Parathyroid adenoma (tissue), 2 donors: ENCODE data around the gene SCAMP3.
"Not testable (repeated sequence)": the region's sequence is repeated elsewhere in the genome, so short reads cannot be mapped to it uniquely, and the experiment has no call there.

ENCODE experiments used
- H2AFZ ChIP-seq: fragments of 300-600 bp; sonication (generic); one replicate; pipeline ENCODE4 v1.7.0; 2017; ENCODE audit warnings: antibody characterized with exemption, mild to moderate bottlenecking
- H3K27ac ChIP-seq: fragments of 300-600 bp; sonication (generic); one replicate; pipeline ENCODE4 v1.7.0; 2017
- H3K27me3 ChIP-seq: fragments of 300-600 bp; sonication (generic); one replicate; pipeline ENCODE4 v1.7.0; 2017; ENCODE audit warnings: low read length; ENCODE audit not compliant: control insufficient read depth, insufficient read depth
- H3K36me3 ChIP-seq: fragments of 300-600 bp; sonication (generic); one replicate; pipeline ENCODE4 v1.7.0; 2017; ENCODE audit warnings: low read length; ENCODE audit not compliant: control insufficient read depth, insufficient read depth
- H3K4me1 ChIP-seq: fragments of 300-600 bp; sonication (generic); one replicate; pipeline ENCODE4 v1.7.0; 2017; ENCODE audit warnings: control low read depth
- H3K4me2 ChIP-seq: fragments of 300-600 bp; sonication (generic); one replicate; pipeline ENCODE4 v1.7.0; 2017; ENCODE audit warnings: low read length
- H3K4me3 ChIP-seq: fragments of 300-600 bp; sonication (generic); one replicate; pipeline ENCODE4 v1.7.0; 2017; ENCODE audit warnings: low read depth, low read length
- H3K79me2 ChIP-seq: fragments of 300-600 bp; sonication (generic); one replicate; pipeline ENCODE4 v1.7.0; 2017; ENCODE audit warnings: control low read depth
- H3K9ac ChIP-seq: fragments of 300-600 bp; sonication (generic); one replicate; pipeline ENCODE4 v1.7.0; 2017; ENCODE audit warnings: mild to moderate bottlenecking
- H3K9me3 ChIP-seq: fragments of 300-600 bp; sonication (generic); one replicate; pipeline ENCODE4 v1.7.0; 2017; ENCODE audit warnings: low read length; ENCODE audit not compliant: control insufficient read depth
- CTCF ChIP-seq: fragments of 300-600 bp; sonication (generic); IDR thresholded peaks from one replicate; pipeline ENCODE4 v1.7.0; 2017; ENCODE audit warnings: antibody characterized with exemption, mild to moderate bottlenecking
- donor health status: primary hyperparathyroidism.

SCAMP3 gene

DNA sequence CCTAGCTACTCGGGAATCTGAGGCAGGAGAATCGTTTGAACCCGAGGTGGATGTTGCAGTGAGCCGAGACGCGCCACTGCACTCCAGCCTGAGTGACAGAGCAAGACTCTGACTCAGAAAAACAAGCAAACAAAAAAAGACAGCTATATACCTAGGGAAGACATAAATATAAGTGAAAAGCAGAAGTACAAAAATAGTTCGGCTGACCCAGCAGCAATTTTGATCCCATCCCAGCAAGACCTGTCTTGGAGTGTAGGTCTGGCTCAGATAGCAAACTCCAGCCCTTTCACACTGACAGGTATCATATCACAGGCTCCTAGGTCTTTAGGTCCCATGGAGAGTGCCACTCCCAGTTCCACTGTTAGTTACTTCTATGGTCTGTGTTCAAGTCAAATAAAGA lies 39.1 kb downstream of the SCAMP3 start:
- Histone ChIP-seq H3K4me1 (peaks cover 10% of the 10 kb centered on the region), H3K4me2 (peak overlapping the region; percentile 34), H2AFZ (no peak overlapping the region), H3K36me3 (no peaks in the 10 kb centered on the region), H3K27ac (no peak overlapping the region), H3K9me3 (no peaks in the 10 kb centered on the region), H3K27me3 (no peaks in the 10 kb centered on the region), H3K79me2 (no peaks in the 10 kb centered on the region), H3K4me3 (no peak overlapping the region), H3K9ac (no peak overlapping the region)
- no peak for TF ChIP-seq CTCF

GRCh38 chr1:155220211-155220965 lies 41.8 kb downstream of the SCAMP3 start:
- not testable (repeated sequence) for H2AFZ ChIP-seq, H3K36me3 ChIP-seq, H3K27ac ChIP-seq, H3K79me2 ChIP-seq, H3K9me3 ChIP-seq, H3K4me2 ChIP-seq, H3K4me3 ChIP-seq, H3K4me1 ChIP-seq, H3K27me3 ChIP-seq, H3K9ac ChIP-seq

DNA sequence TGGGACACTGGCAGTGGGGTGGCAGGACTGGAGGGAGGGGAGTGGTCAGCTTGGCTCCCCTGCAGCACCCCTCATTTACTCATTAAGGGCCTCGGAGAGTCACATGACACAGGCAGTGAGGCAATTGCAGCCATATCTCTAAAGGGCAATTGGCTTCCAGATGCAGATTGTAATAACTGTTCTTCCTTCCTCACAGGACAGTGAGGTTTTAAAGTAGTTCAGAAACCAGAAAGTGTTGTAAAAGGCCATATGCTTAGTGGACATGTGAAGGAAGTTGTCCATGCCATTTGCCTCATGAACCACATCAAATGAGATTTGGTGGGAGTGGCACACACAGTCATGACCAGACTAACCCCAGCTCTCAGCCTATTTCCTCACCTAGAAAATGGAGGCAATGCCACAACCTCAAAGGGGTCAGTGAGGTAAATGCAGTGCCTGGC lies 42.5 kb downstream of the SCAMP3 start:
- Histone ChIP-seq H3K4me1 (peaks cover 3% of the 10 kb centered on the region), H3K9ac (no peak overlapping the region), H3K4me3 (no peak overlapping the region), H3K27me3 (no peaks in the 10 kb centered on the region), H3K4me2 (peak overlapping the region; percentile 40), H3K79me2 (no peaks in the 10 kb centered on the region), H3K9me3 (no peaks in the 10 kb centered on the region), H3K27ac (no peak overlapping the region), H3K36me3 (no peaks in the 10 kb centered on the region), H2AFZ (peak overlapping the region; percentile 59)
- no peak for TF ChIP-seq CTCF

DNA sequence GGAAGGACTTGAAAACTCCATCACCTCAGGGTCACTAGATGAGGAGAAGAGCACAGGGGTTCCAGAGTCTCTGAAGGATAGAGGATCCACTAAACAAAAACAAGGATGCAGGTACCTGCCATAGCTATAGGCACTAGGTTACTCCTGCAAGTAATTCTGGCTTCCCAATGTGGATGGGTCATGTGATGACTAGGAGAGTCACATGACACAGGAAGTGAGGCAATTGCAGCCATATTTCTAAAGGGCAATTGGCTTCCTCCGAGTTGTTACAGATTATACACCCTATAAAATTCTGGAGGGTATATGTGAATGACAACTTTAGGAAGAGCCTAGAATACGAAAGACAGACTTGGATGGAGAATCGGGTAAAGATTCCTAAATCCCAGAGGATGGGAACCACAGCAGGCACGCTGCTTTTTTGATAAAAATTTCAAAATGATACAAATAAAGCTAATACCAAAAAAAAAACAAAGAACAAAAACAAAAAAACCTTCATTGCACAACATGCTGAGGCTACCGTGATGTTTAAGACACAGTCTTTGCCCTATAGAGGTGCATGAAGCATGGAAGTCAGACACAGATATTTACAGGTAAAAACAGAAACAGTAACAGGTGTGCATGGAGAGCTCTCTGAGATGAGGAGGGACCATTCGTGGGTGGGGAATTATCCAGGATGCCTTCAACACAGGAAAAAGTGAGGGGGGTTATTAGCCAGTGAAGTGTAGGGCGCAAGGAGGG lies 43.1 kb downstream of the SCAMP3 start:
- H3K4me3 ChIP-seq = peak overlapping the region; percentile 9
- no peak for TF ChIP-seq CTCF
- H3K9me3 ChIP-seq = no peaks in the 10 kb centered on the region
- no peaks in the 10 kb centered on the region for H3K36me3 ChIP-seq
- peak overlapping the region; percentile 59 for H2AFZ ChIP-seq
- H3K4me1 ChIP-seq = no peaks in the 10 kb centered on the region
- no peak overlapping the region for H3K27ac ChIP-seq
- H3K9ac ChIP-seq = no peak overlapping the region
- H3K79me2 ChIP-seq = no peaks in the 10 kb centered on the region
- H3K4me2 ChIP-seq = peak overlapping the region; percentile 40
- H3K27me3 ChIP-seq = no peaks in the 10 kb centered on the region

- not testable (repeated sequence) for H3K9me3 ChIP-seq, H3K27me3 ChIP-seq, H3K27ac ChIP-seq, H3K4me1 ChIP-seq, H3K4me3 ChIP-seq, H2AFZ ChIP-seq, H3K79me2 ChIP-seq, H3K36me3 ChIP-seq, H3K4me2 ChIP-seq, H3K9ac ChIP-seq
Observed at GRCh38 chr1:155214702-155215101, 47.5 kb downstream of the SCAMP3 start.

- H3K9me3 ChIP-seq, H3K27ac ChIP-seq, H3K4me3 ChIP-seq, H3K4me2 ChIP-seq, H3K79me2 ChIP-seq, H3K27me3 ChIP-seq, H3K4me1 ChIP-seq, H2AFZ ChIP-seq, H3K9ac ChIP-seq, H3K36me3 ChIP-seq: not testable (repeated sequence)
Observed at GRCh38 chr1:155212051-155212440, 50.1 kb downstream of the SCAMP3 start.

DNA sequence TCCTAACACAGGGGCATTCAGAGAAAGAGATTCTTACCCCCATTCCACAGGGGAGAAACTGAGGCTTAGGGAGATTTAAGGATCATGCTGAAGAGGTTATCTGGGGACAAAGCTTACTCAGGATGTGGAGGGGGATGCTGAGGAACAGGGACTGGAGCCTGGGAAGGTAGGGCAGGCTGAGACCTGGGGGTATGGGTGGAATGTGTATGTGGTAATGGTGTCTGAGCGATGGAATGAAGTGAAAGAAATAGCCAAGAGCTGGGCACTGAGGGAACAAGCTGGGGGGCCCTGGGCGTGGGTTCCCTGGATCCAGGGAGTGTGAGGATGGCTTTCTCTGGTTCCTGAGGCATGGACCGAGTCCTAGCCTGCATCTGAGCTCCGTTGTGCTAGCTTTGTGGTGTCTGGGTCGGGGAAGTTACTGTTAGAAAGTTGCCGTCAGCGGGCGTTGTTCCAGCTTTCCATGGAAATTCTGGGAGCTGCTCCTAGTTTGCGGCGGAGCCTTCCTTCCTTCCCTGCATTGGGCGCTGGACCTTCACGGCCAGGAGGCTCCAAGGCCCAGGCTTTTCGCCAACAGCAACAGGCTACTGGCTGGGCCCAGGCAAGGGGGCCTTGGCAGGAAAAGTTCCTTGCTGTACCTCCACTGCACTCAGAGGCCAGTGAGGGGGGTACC lies 50.6 kb downstream of the SCAMP3 start:
- H3K9me3 ChIP-seq, H3K79me2 ChIP-seq, H3K4me2 ChIP-seq, H2AFZ ChIP-seq, H3K27ac ChIP-seq, H3K4me1 ChIP-seq, H3K27me3 ChIP-seq, H3K36me3 ChIP-seq, H3K9ac ChIP-seq, H3K4me3 ChIP-seq: not testable (repeated sequence)
